ENCODE measurements around the gene COG7.
"Not testable (repeated sequence)": the region's sequence is repeated elsewhere in the genome, so short reads cannot be mapped to it uniquely, and the experiment has no call there.

Gene COG7

GRCh38 chr16:23382279-23382678 is 70.7 kb downstream of the COG7 start:
- no peak for DNase-seq

- not testable (repeated sequence) for DNase-seq
Measured at GRCh38 chr16:23381702-23382101, 71.3 kb downstream of the COG7 start.

GRCh38 chr16:23380501-23380951 is 72.5 kb downstream of the COG7 start:
- DNase-seq: no peak

- no peak for DNase-seq
Measured at GRCh38 chr16:23379707-23380106, 73.3 kb downstream of the COG7 start.

- DNase-seq: no peak
Measured at GRCh38 chr16:23378921-23379320, 74.1 kb downstream of the COG7 start.

GRCh38 chr16:23378256-23378655 is 74.7 kb downstream of the COG7 start:
- DNase-seq: no peak

GRCh38 chr16:23377071-23377931 is 75.7 kb downstream of the COG7 start:
- DNase-seq: no peak

- DNase-seq: no peak
Measured at GRCh38 chr16:23375643-23376042, 77.3 kb downstream of the COG7 start.

GRCh38 chr16:23374721-23375510 is 78.1 kb downstream of the COG7 start:
- DNase-seq: no peak

GRCh38 chr16:23373436-23374219 is 79.4 kb downstream of the COG7 start:
- DNase-seq: no peak

- DNase-seq: no peak
Measured at GRCh38 chr16:23371368-23371767, 81.6 kb downstream of the COG7 start.

- DNase-seq: no peak
Measured at GRCh38 chr16:23369416-23369815, 83.6 kb downstream of the COG7 start.

- DNase-seq: no peak
Measured at GRCh38 chr16:23368469-23368868, 84.5 kb downstream of the COG7 start.

GRCh38 chr16:23367988-23368387 is 85.0 kb downstream of the COG7 start:
- DNase-seq: no peak

GRCh38 chr16:23367564-23367963 is 85.4 kb downstream of the COG7 start:
- DNase-seq: no peak

- DNase-seq: not testable (repeated sequence)
Measured at GRCh38 chr16:23366341-23366740, 86.6 kb downstream of the COG7 start.

GRCh38 chr16:23365602-23366240 is 87.3 kb downstream of the COG7 start:
- no peak for DNase-seq

- DNase-seq: no peak
Measured at GRCh38 chr16:23362460-23363317, 90.3 kb downstream of the COG7 start.

- no peak for DNase-seq
Measured at GRCh38 chr16:23359092-23359760, 93.8 kb downstream of the COG7 start.

GRCh38 chr16:23357761-23358290 is 95.2 kb downstream of the COG7 start:
- no peak for DNase-seq

- no peak for DNase-seq
Measured at GRCh38 chr16:23356941-23357340, 96.0 kb downstream of the COG7 start.

Data from CD4-positive, alpha-beta T cell treated with Interleukin-21 for 1 hour (primary cell).